H1 (cell line): ENCODE data around the gene SCARB1. TPM values are rescaled to one million over a fixed set of nuclear protein-coding genes. Genes with fewer than 3 reads are reported as not detected.

ENCODE experiments used
- CTCF ChIA-PET: fragments of 300-600 bp; sonication (Branson Sonifier 250); formaldehyde crosslinking; loops from one replicate; lab custom pipeline; 2021; ENCODE audit not compliant: partially characterized antibody; lab: Charles Lee
- POLR2A ChIA-PET: fragments of 300-600 bp; sonication (Branson Sonifier 250); formaldehyde crosslinking; loops from one replicate; lab custom pipeline; 2021; ENCODE audit warnings: inconsistent platforms; ENCODE audit not compliant: partially characterized antibody; lab: Charles Lee
- DNase-seq, 2 experiments: peaks; one replicate each; pipeline versions ENCODE4 v3.0.0 to v3.0.0-alpha.2; 2010 to 2022; ENCODE audit warnings: low spot score in 2 of 2, low read depth in 1 of 2, mixed read lengths in 1 of 2
- FAIRE-seq: peaks from 2 replicates; lab custom pipeline; 2011; peaks lifted over from hg19 to GRCh38; lab: Jason Lieb, UNC
- H2AFZ ChIP-seq: 2 replicates; pipeline ENCODE4 v1.8.1; 2012; ENCODE audit warnings: low read length, inconsistent platforms
- H2AK5ac ChIP-seq: 2 replicates; pipeline ENCODE4 v1.6.1; 2013; ENCODE audit warnings: low read depth, low read length
- H2BK120ac ChIP-seq: replicated peaks from 2 replicates; pipeline ENCODE3; 2013; ENCODE audit warnings: low read depth, low read length, inconsistent platforms
- H2BK12ac ChIP-seq: 2 replicates; pipeline ENCODE4 v1.6.1; 2013; ENCODE audit warnings: low read depth, low read length
- H2BK15ac ChIP-seq: 2 replicates; pipeline ENCODE4 v1.6.1; 2013; ENCODE audit warnings: low read length
- H2BK20ac ChIP-seq: 2 replicates; pipeline ENCODE4 v1.6.1; 2013; ENCODE audit warnings: low read length
- H2BK5ac ChIP-seq: 2 replicates; pipeline ENCODE4 v1.6.1; 2013; ENCODE audit warnings: low read depth, low read length
- H3K14ac ChIP-seq: 2 replicates; pipeline ENCODE4 v1.6.1; 2013; ENCODE audit warnings: inconsistent platforms; ENCODE audit not compliant: insufficient read length
- H3K18ac ChIP-seq: 2 replicates; pipeline ENCODE4 v1.6.1; 2013; ENCODE audit warnings: low read length; ENCODE audit errors: extremely low read depth
- H3K23ac ChIP-seq: 2 replicates; pipeline ENCODE4 v1.6.1; 2013; ENCODE audit warnings: inconsistent platforms; ENCODE audit not compliant: insufficient read length
- H3K23me2 ChIP-seq: 2 replicates; pipeline ENCODE4 v1.6.1; 2013; ENCODE audit warnings: low read depth, low read length
- H3K27ac ChIP-seq: 2 replicates; pipeline ENCODE4 v1.6.1; 2011; ENCODE audit warnings: low read depth, low read length, inconsistent platforms
- H3K27me3 ChIP-seq, 4 experiments: replicated peaks in 1 of 4; 1 replicate in 1 of 4; 2 replicates in 3 of 4; pipeline versions ENCODE4 v1.6.1 to v1.8.1; 2011 to 2013; ENCODE audit warnings: low read length in 3 of 4, mild to moderate bottlenecking in 3 of 4, inconsistent platforms in 2 of 4, mixed read lengths in 2 of 4, moderate library complexity in 1 of 4; ENCODE audit not compliant: control insufficient read depth in 3 of 4, insufficient read depth in 3 of 4; ENCODE audit errors: extremely low read depth in 1 of 4
- H3K36me3 ChIP-seq, 4 experiments: 2 replicates each; pipeline versions ENCODE4 v1.6.1 to v1.8.1; 2011 to 2013; ENCODE audit warnings: mild to moderate bottlenecking in 4 of 4, low read length in 3 of 4, moderate library complexity in 2 of 4, control low read depth in 1 of 4, inconsistent platforms in 1 of 4; ENCODE audit not compliant: insufficient read depth in 4 of 4, control insufficient read depth in 2 of 4
- H3K4ac ChIP-seq: replicated peaks from 2 replicates; pipeline ENCODE3; 2013; ENCODE audit warnings: low read length, low read depth, mixed read lengths, inconsistent platforms; ENCODE audit not compliant: insufficient read length
- H3K4me1 ChIP-seq, 4 experiments: replicated peaks in 1 of 4; 1 replicate in 1 of 4; 2 replicates in 3 of 4; pipeline versions ENCODE4 v1.6.1 to v1.8.1; 2011 to 2013; ENCODE audit warnings: low read length in 3 of 4, inconsistent platforms in 2 of 4, mixed read lengths in 1 of 4; ENCODE audit not compliant: insufficient read depth in 4 of 4, control insufficient read depth in 3 of 4
- H3K4me2 ChIP-seq, 2 experiments: 2 replicates each; pipeline versions ENCODE4 v1.6.1 to v1.8.1; 2011 to 2013; ENCODE audit warnings: low read depth in 2 of 2, low read length in 2 of 2, control low read depth in 1 of 2, inconsistent platforms in 1 of 2, mild to moderate bottlenecking in 1 of 2; ENCODE audit not compliant: insufficient read depth in 1 of 2
- H3K4me3 ChIP-seq, 4 experiments: fragments of 200-600, 300-600 bp in 1 of 4; sonication (generic), shearing (Covaris generic), sonication (Bioruptor Twin) in 1 of 4; 2 replicates each; pipeline versions ENCODE4 v1.5.1 to v1.8.1; 2011 to 2016; ENCODE audit warnings: low read length in 4 of 4, low read depth in 3 of 4, control low read depth in 2 of 4, inconsistent platforms in 2 of 4, mild to moderate bottlenecking in 2 of 4, mixed read lengths in 1 of 4, moderate library complexity in 1 of 4; ENCODE audit not compliant: insufficient read depth in 2 of 4; ENCODE audit errors: extremely low read depth in 1 of 4
- H3K56ac ChIP-seq: replicated peaks from 2 replicates; pipeline ENCODE3; 2013; ENCODE audit warnings: low read depth, mild to moderate bottlenecking, mixed read lengths, low read length, inconsistent platforms; ENCODE audit not compliant: insufficient read length
- H3K79me1 ChIP-seq: 2 replicates; pipeline ENCODE4 v1.6.1; 2013; ENCODE audit warnings: low read depth, low read length, control low read depth
- H3K79me2 ChIP-seq, 2 experiments: 2 replicates each; pipeline versions ENCODE4 v1.6.1 to v1.8.1; 2012 to 2013; ENCODE audit warnings: low read length in 2 of 2, mild to moderate bottlenecking in 2 of 2, inconsistent platforms in 1 of 2; ENCODE audit not compliant: insufficient read depth in 2 of 2, control insufficient read depth in 1 of 2
- H3K9ac ChIP-seq, 4 experiments: replicated peaks in 1 of 4; 1 replicate in 1 of 4; 2 replicates in 3 of 4; pipeline versions ENCODE4 v1.6.1 to v1.8.1; 2011 to 2013; ENCODE audit warnings: low read depth in 3 of 4, low read length in 3 of 4, control low read depth in 2 of 4, mild to moderate bottlenecking in 2 of 4, moderate library complexity in 2 of 4, inconsistent platforms in 1 of 4; ENCODE audit errors: extremely low read depth in 1 of 4
- H3K9me3 ChIP-seq, 2 experiments: 2 replicates each; pipeline versions ENCODE4 v1.6.1 to v1.8.1; 2012 to 2013; ENCODE audit warnings: mild to moderate bottlenecking in 2 of 2, moderate library complexity in 2 of 2, control low read depth in 1 of 2, inconsistent platforms in 1 of 2, low read depth in 1 of 2, low read length in 1 of 2, mixed read lengths in 1 of 2; ENCODE audit not compliant: insufficient read depth in 2 of 2
- H4K20me1 ChIP-seq, 2 experiments: replicated peaks in 1 of 2; 2 replicates each; pipeline versions ENCODE3 to v1.8.1; 2011 to 2013; ENCODE audit warnings: inconsistent platforms in 2 of 2, low read length in 2 of 2, mild to moderate bottlenecking in 1 of 2; ENCODE audit not compliant: insufficient read depth in 2 of 2, control insufficient read depth in 1 of 2
- H4K5ac ChIP-seq: 2 replicates; pipeline ENCODE4 v1.6.1; 2013; ENCODE audit warnings: low read length, low read depth, mixed read lengths, inconsistent platforms; ENCODE audit not compliant: insufficient read length
- H4K8ac ChIP-seq: 2 replicates; pipeline ENCODE4 v1.8.0; 2013; ENCODE audit warnings: mild to moderate bottlenecking, moderate library complexity, low read length, inconsistent platforms; ENCODE audit not compliant: insufficient read depth; ENCODE audit errors: extremely low read depth
- H4K91ac ChIP-seq: replicated peaks from 2 replicates; pipeline ENCODE3; 2013; ENCODE audit warnings: low read length, mixed read lengths, inconsistent platforms; ENCODE audit not compliant: insufficient read length
- BACH1 ChIP-seq: IDR thresholded peaks from 2 replicates; pipeline ENCODE4 v1.6.1; 2012; ENCODE audit warnings: low read length, improper control_type of control experiment
- FOSL1 ChIP-seq: IDR thresholded peaks from 2 replicates; pipeline ENCODE4 v1.6.1; 2011; ENCODE audit warnings: mild to moderate bottlenecking, low read depth, low read length, moderate library complexity; ENCODE audit not compliant: insufficient read depth
- HDAC2 ChIP-seq, 2 experiments: fragments of 300-600 bp in 1 of 2; sonication (generic) in 1 of 2; IDR thresholded peaks; 2 replicates each; pipeline ENCODE4 v1.6.1; 2011 to 2012; ENCODE audit warnings: low read depth in 2 of 2, low read length in 2 of 2, mild to moderate bottlenecking in 2 of 2, moderate library complexity in 2 of 2, borderline replicate concordance in 1 of 2, inconsistent platforms in 1 of 2
- RAD21 ChIP-seq, 2 experiments: IDR thresholded peaks in 1 of 2; conservative IDR thresholded peaks in 1 of 2; 2 replicates each; pipeline ENCODE4 v1.6.1; 2011; ENCODE audit warnings: low read depth in 2 of 2, low read length in 2 of 2, improper control_type of control experiment in 1 of 2, inconsistent platforms in 1 of 2, mild to moderate bottlenecking in 1 of 2, moderate library complexity in 1 of 2
- RXRA ChIP-seq: IDR thresholded peaks from 2 replicates; pipeline ENCODE4 v1.6.1; 2011; ENCODE audit warnings: low read depth, mild to moderate bottlenecking, low read length, moderate library complexity; ENCODE audit not compliant: insufficient read depth
- SIN3A ChIP-seq, 2 experiments: IDR thresholded peaks in 1 of 2; conservative IDR thresholded peaks in 1 of 2; 2 replicates each; pipeline ENCODE4 v1.6.1; 2011 to 2012; ENCODE audit warnings: low read length in 2 of 2, improper control_type of control experiment in 1 of 2, low read depth in 1 of 2, mild to moderate bottlenecking in 1 of 2
- SP1 ChIP-seq: IDR thresholded peaks from 2 replicates; pipeline ENCODE4 v1.6.1; 2011; ENCODE audit warnings: low read depth, low read length
- WGBS, 2 experiments: shearing (Covaris generic) in 1 of 2; methylation state at CpG; one replicate each; pipeline versions ENCODE4 v1.1.6 to v1.1.7; 2013 to 2015; ENCODE audit warnings: low lambda C conversion rate in 2 of 2, mixed read lengths in 2 of 2, inconsistent platforms in 1 of 2, low coverage in 1 of 2, missing lambda C conversion rate in 1 of 2; ENCODE audit not compliant: insufficient replicate concordance in 2 of 2, insufficient coverage in 1 of 2, insufficient read length in 1 of 2; ENCODE audit errors: extremely low coverage in 1 of 2, missing lambda C conversion rate in 1 of 2; 5-methylcytosine and 5-hydroxymethylcytosine counted together
- polyA plus RNA-seq, 7 experiments: library from polyadenylated mRNA; depleted of rRNA in 3 of 7; stranded (reverse) in 5 of 7; unstranded in 2 of 7; fragments of >200 nt in 5 of 7; fragments of 200-250 nt in 2 of 7; gene quantifications; 1 replicate in 5 of 7; 2 replicates in 1 of 7; 4 replicates in 1 of 7; pipeline versions ENCODE4 v1.2.1 to v1.2.3, GENCODE V29; 2011 to 2013; ENCODE audit warnings: missing spikeins in 2 of 7, mixed read lengths in 2 of 7
- total RNA-seq: library from RNA; stranded (reverse); fragmentation: NEBNext Ultra II Directional; extraction: Animal tissue kit (Norgen Biotek cat#: 25700); gene quantifications from 2 replicates; pipeline ENCODE4 v1.2.1, GENCODE V29; 2021

SCARB1 gene
- total and polyA plus RNA-seq, 2 of the 8 experiments (the other 6 are each of a cell fraction or from before 2014, with no cell fraction given) = 45.3 to 57.1 TPM

DNA sequence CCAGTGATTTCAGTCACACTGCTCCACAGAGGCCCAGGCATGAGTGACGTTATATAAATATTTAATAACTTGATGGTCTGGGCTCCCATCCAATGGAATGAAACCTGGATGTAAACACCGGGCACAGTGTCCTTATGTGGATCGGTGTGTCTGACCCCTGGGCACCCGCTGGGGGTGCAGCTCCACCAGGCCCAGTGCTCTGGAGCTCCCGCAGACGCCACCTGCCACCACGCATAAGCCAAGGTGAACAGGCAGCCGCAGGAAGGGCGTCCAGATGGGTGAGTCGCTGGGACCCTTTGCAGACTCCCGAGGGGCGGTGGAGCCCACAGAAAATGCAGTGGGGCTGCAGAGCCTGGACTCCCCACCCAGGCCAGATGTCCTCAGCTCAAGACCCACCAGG is 121.6 kb downstream of the SCARB1 start:
- no peak overlapping the region for H3K27ac ChIP-seq
- FAIRE-seq = no peak
- H3K18ac ChIP-seq = peak overlapping the region; percentile 54; the same call in 1 of the 2 replicates
- no peaks in the 10 kb centered on the region; a peak in 1 of 4 replicates for H3K9me3 ChIP-seq
- no peak overlapping the region; the same call in 1 of the 2 replicates for H2BK5ac ChIP-seq
- peaks cover 0 to 11% (median 8%) of the 10 kb centered on the region in 4 experiments; a peak in 6 of 7 replicates for H3K4me1 ChIP-seq
- H2AFZ ChIP-seq = no peak overlapping the region
- H3K23ac ChIP-seq = no peak overlapping the region
- no peak overlapping the region for H3K4me3 ChIP-seq
- DNase-seq = no peak
- H4K5ac ChIP-seq = no peak overlapping the region
- H3K23me2 ChIP-seq = no peaks in the 10 kb centered on the region; the same call in 1 of the 2 replicates
- ChIA-PET POLR2A (interaction anchor here (1.0 to 5.1 kb wide), 2 partner anchors 10 to 139 kb away, joined by 3 to 37 read pairs; no protein-coding TSS in a partner anchor), CTCF (interaction anchor here (0.9 to 13.8 kb wide), 4 partner anchors 9 to 28 kb away, joined by 3 to 159 read pairs (median 5); no protein-coding TSS in a partner anchor)
- H3K27me3 ChIP-seq = no peaks in the 10 kb centered on the region
- no peaks in the 10 kb centered on the region for H3K36me3 ChIP-seq
- H2BK20ac ChIP-seq = 0 out of 2 replicates have a peak overlapping the region, but pooled peaks have one; percentile 55
- H3K9ac ChIP-seq = no peak overlapping the region
- WGBS, 2 experiments = 88% methylated on average over 12 of the region's 12 CpGs; no CpG with 5 or more reads in 1 of the 2 experiments
- 0 out of 2 replicates have a peak overlapping the region, but pooled peaks have one; percentile 17 for H2BK12ac ChIP-seq
- 0 out of 2 replicates have a peak overlapping the region, but pooled peaks have one; percentile 53 for H2BK15ac ChIP-seq
- no peak overlapping the region for H4K91ac ChIP-seq
- no peaks in the 10 kb centered on the region for H4K20me1 ChIP-seq
- no peak overlapping the region for H3K4ac ChIP-seq
- no peak overlapping the region for H3K4me2 ChIP-seq
- no peak overlapping the region for H3K56ac ChIP-seq
- H3K79me1 ChIP-seq = no peaks in the 10 kb centered on the region
- no peaks in the 10 kb centered on the region for H3K79me2 ChIP-seq
- TF ChIP-seq BACH1 = no peak
- no peak for TF ChIP-seq FOSL1
- TF ChIP-seq RAD21 (IDR thresholded peaks at IDR 0.05 in 1 of 2, conservative IDR thresholded peaks at IDR 0.05 in 1 of 2; ENCODE audit: low read depth in 2 of 2, low read length in 2 of 2) = no peak
- no peak for TF ChIP-seq SIN3A (conservative IDR thresholded peaks at IDR 0.05 in 1 of 2, IDR thresholded peaks at IDR 0.05 in 1 of 2; ENCODE audit: low read depth in 1 of 2, low read length in 2 of 2)
- TF ChIP-seq RXRA = no peak
- no peak for TF ChIP-seq HDAC2 (IDR thresholded peaks at IDR 0.05; ENCODE audit: borderline replicate concordance in 1 of 2, low read depth in 2 of 2, low read length in 2 of 2)
- TF ChIP-seq SP1 = no peak
- H2AK5ac ChIP-seq = no peak overlapping the region
- H2BK120ac ChIP-seq = no peak overlapping the region
- no peak overlapping the region for H3K14ac ChIP-seq
- no peak overlapping the region for H4K8ac ChIP-seq
